K562 (cell line): ENCODE data around the gene RPS27. TPM values are rescaled to one million over a fixed set of nuclear protein-coding genes. Genes with fewer than 3 reads are reported as not detected.

ENCODE experiments used
- ARHGAP35 ChIP-seq: fragments of 450-650 bp; IDR thresholded peaks from 2 replicates; pipeline ENCODE4 v1.6.1; 2018; ENCODE audit not compliant: partially characterized antibody
- BHLHE40 ChIP-seq: IDR thresholded peaks from 2 replicates; pipeline ENCODE4 v1.6.1; 2011; ENCODE audit warnings: low read length, improper control_type of control experiment
- CBX2 ChIP-seq: fragments of 200-600 bp; sonication (generic); IDR thresholded peaks from one replicate; pipeline ENCODE4 v1.6.1; 2012; ENCODE audit warnings: mild to moderate bottlenecking, low read length, inconsistent platforms; ENCODE audit not compliant: insufficient read depth, poor library complexity, severe bottlenecking
- HCFC1 ChIP-seq: IDR thresholded peaks from 2 replicates; pipeline ENCODE4 v1.6.1; 2012; ENCODE audit warnings: low read depth, low read length, improper control_type of control experiment
- KHSRP ChIP-seq: fragments of 450-650 bp; IDR thresholded peaks from 2 replicates; pipeline ENCODE4 v1.6.1; 2017
- KLF6 ChIP-seq: fragments of 250-450 bp; sonication (Bioruptor Pico); IDR thresholded peaks from 2 replicates; pipeline ENCODE4 v1.4.0; 2020; ENCODE audit warnings: mild to moderate bottlenecking, moderate library complexity, borderline replicate concordance
- MEF2D ChIP-seq: conservative IDR thresholded peaks from 2 replicates; pipeline ENCODE4 v1.6.1; 2016; ENCODE audit warnings: low read depth, missing genetic modification characterization, missing compliant biosample characterization
- RAD51 ChIP-seq: fragments of 450-650 bp; IDR thresholded peaks from 2 replicates; pipeline ENCODE4 v1.7.1; 2016; ENCODE audit warnings: low read depth, mild to moderate bottlenecking, borderline replicate concordance
- SETDB1 ChIP-seq: IDR thresholded peaks from one replicate; pipeline ENCODE4 v1.6.1; 2012; ENCODE audit warnings: low read length, control low read depth, inconsistent platforms
- SOX6 ChIP-seq: fragments of 450-650 bp; IDR thresholded peaks from 2 replicates; pipeline ENCODE4 v1.6.1; 2014; ENCODE audit warnings: mild to moderate bottlenecking
- STAT5A ChIP-seq: IDR thresholded peaks from 2 replicates; pipeline ENCODE4 v1.6.1; 2012; ENCODE audit warnings: low read length, inconsistent platforms, borderline replicate concordance
- ZNF133 ChIP-seq: fragments of 250-450 bp; sonication (Bioruptor Pico); IDR thresholded peaks from 2 replicates; pipeline ENCODE4 v1.4.0; 2020; ENCODE audit warnings: mild to moderate bottlenecking
- ZNF143 ChIP-seq: sonication (generic); formaldehyde crosslinking; IDR thresholded peaks from 2 replicates; pipeline ENCODE4 v1.9.0; 2022; ENCODE audit warnings: mild to moderate bottlenecking, missing genetic modification reagents
- ZNF175 ChIP-seq: fragments of 200-800 bp; sonication (Bioruptor generic); IDR thresholded peaks from 2 replicates; pipeline ENCODE4 v1.6.1; 2016; ENCODE audit warnings: low read depth, mild to moderate bottlenecking, missing genetic modification characterization, missing compliant biosample characterization
- ZSCAN32 ChIP-seq: fragments of 450-650 bp; formaldehyde crosslinking; IDR thresholded peaks from 2 replicates; pipeline ENCODE4 v1.4.0; 2020; ENCODE audit warnings: mild to moderate bottlenecking, moderate library complexity
- polyA plus RNA-seq, 8 experiments: library from polyadenylated mRNA; depleted of rRNA in 4 of 8; stranded (reverse) in 5 of 8; unstranded in 3 of 8; fragments of >200 nt; fragmentation: Nextera tagmentation in 2 of 8; fragmentation: Illumina TruSeq in 1 of 8; extraction: Ambion mirVana in 2 of 8; extraction: Trizol in 1 of 8; gene quantifications; 2 replicates each; pipeline versions ENCODE4 v1.2.1 to v1.2.3, GENCODE V29; 2011 to 2014; ENCODE audit warnings: inconsistent platforms in 1 of 8, missing spikeins in 1 of 8
- total RNA-seq, 7 experiments: library from RNA; depleted of rRNA in 6 of 7; stranded (reverse); fragments of >200 nt in 6 of 7; fragmentation: Illumina TruSeq in 2 of 7; extraction: Trizol in 2 of 7; gene quantifications; 2 replicates each; pipeline versions ENCODE4 v1.2.1 to v1.2.3, GENCODE V29; 2011 to 2021; ENCODE audit warnings: low replicate concordance in 1 of 7
- TF ChIP-seq, protein P1 (sequence below), 3 experiments: IDR thresholded peaks in 2 of 3; conservative IDR thresholded peaks in 1 of 3; 2 replicates each; pipeline ENCODE4 v1.5.1; 2011 to 2012; ENCODE audit warnings: low read length in 3 of 3, mild to moderate bottlenecking in 3 of 3, control low read depth in 2 of 3, improper control_type of control experiment in 1 of 3, inconsistent platforms in 1 of 3, low read depth in 1 of 3, mixed read lengths in 1 of 3, moderate library complexity in 1 of 3; ENCODE audit not compliant: insufficient read depth in 2 of 3
- TF ChIP-seq, protein P2 (sequence below): fragments of 200-800 bp; sonication (Bioruptor generic); IDR thresholded peaks from 2 replicates; pipeline ENCODE4 v1.6.1; 2017; ENCODE audit warnings: missing genetic modification characterization, missing compliant biosample characterization
- TF ChIP-seq, protein P3 (sequence below): fragments of 450-650 bp; formaldehyde crosslinking; IDR thresholded peaks from 2 replicates; pipeline ENCODE4 v1.4.0; 2022; ENCODE audit warnings: mild to moderate bottlenecking, moderate library complexity
- TF ChIP-seq, protein P4 (sequence below): fragments of 450-650 bp; formaldehyde crosslinking; conservative IDR thresholded peaks from 2 replicates; pipeline ENCODE4 v1.4.0; 2022; ENCODE audit warnings: mild to moderate bottlenecking, missing genetic modification characterization

The RPS27 gene
- total and polyA plus RNA-seq, 9 of the 15 experiments (the other 6 are each of a cell fraction or from before 2014, with no cell fraction given), result 2,091 to 9,377 (median 6,706) TPM

DNA sequence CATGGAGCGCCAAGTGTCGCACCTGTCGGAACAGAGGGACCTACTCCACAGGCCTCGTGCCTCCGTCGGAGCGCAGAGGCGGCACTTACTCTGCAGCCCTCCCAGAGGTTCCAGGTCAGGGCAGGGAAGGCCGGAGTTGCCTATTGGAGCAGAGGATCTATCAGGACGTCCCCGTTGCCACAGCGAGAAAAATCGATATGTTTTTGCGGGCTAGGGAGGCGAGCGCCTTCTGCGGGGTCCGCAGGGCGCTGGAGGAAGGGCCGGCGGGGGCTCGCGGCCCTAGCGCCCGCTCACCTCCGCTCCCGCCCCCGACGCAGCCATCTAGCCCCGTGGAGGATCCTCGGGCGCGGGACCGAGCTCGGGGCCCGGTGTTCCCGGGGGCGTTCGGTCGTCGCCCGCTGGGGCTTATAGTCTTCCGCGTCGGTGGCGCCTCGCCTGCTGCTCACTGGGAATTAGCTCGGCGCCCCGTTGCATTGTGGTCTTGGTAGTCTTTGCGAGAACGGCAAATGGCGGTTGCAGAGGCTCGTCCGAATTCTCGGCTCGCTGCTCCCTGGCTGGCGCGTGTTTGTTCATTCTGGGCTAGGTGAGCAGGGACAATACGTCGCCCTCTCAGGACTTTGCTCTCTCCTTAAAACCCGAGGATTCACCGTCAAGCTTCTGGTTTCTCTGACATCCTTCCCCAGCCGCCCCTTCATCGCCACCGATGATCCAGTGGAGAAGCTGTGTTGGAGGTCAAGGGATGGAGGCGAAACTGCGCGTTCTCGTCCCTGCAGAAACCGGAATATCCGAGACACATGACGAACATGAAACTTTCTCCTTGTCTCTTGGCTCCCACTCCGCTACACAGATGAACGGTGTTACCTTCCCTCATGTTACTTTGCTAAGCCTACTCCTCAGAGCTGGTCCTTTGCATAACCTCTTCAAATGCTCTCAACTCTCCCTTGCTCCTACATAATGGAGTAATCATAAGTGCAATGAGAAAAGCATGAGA is 13.0 kb upstream of the RPS27 start, which contains the start of gene JTB (continued):
- TF ChIP-seq, protein P1, sequence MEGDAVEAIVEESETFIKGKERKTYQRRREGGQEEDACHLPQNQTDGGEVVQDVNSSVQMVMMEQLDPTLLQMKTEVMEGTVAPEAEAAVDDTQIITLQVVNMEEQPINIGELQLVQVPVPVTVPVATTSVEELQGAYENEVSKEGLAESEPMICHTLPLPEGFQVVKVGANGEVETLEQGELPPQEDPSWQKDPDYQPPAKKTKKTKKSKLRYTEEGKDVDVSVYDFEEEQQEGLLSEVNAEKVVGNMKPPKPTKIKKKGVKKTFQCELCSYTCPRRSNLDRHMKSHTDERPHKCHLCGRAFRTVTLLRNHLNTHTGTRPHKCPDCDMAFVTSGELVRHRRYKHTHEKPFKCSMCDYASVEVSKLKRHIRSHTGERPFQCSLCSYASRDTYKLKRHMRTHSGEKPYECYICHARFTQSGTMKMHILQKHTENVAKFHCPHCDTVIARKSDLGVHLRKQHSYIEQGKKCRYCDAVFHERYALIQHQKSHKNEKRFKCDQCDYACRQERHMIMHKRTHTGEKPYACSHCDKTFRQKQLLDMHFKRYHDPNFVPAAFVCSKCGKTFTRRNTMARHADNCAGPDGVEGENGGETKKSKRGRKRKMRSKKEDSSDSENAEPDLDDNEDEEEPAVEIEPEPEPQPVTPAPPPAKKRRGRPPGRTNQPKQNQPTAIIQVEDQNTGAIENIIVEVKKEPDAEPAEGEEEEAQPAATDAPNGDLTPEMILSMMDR (IDR thresholded peaks at IDR 0.05 in 2 of 3, conservative IDR thresholded peaks at IDR 0.05 in 1 of 3; ENCODE audit: insufficient read depth in 2 of 3, low read depth in 1 of 3, low read length in 3 of 3), result 0 out of 6 replicates have a peak, but pooled peaks of 1 of the 3 experiments have one; percentile 4
- TF ChIP-seq, protein P2, sequence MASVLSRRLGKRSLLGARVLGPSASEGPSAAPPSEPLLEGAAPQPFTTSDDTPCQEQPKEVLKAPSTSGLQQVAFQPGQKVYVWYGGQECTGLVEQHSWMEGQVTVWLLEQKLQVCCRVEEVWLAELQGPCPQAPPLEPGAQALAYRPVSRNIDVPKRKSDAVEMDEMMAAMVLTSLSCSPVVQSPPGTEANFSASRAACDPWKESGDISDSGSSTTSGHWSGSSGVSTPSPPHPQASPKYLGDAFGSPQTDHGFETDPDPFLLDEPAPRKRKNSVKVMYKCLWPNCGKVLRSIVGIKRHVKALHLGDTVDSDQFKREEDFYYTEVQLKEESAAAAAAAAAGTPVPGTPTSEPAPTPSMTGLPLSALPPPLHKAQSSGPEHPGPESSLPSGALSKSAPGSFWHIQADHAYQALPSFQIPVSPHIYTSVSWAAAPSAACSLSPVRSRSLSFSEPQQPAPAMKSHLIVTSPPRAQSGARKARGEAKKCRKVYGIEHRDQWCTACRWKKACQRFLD, result no peak
- TF ChIP-seq KHSRP (no peak), KLF6 (no peak), ZNF175 (0 out of 2 replicates have a peak, but pooled peaks have one; percentile 30), RAD51 (no peak), ZSCAN32 (no peak), CBX2 (no peak), SETDB1 (no peak), ZNF143 (CRISPR knock-in tag) (peak; percentile 92), ZNF133 (CRISPR knock-in tag) (no peak), HCFC1 (peak; percentile 93), SOX6 (no peak), BHLHE40 (no peak), ARHGAP35 (no peak), MEF2D (tag) (no peak), STAT5A (no peak)
- TF ChIP-seq, protein P3, sequence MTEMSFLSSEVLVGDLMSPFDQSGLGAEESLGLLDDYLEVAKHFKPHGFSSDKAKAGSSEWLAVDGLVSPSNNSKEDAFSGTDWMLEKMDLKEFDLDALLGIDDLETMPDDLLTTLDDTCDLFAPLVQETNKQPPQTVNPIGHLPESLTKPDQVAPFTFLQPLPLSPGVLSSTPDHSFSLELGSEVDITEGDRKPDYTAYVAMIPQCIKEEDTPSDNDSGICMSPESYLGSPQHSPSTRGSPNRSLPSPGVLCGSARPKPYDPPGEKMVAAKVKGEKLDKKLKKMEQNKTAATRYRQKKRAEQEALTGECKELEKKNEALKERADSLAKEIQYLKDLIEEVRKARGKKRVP (CRISPR knock-in tag), result peak; percentile 24; the same call in 1 of the 2 replicates
- TF ChIP-seq, protein P4, sequence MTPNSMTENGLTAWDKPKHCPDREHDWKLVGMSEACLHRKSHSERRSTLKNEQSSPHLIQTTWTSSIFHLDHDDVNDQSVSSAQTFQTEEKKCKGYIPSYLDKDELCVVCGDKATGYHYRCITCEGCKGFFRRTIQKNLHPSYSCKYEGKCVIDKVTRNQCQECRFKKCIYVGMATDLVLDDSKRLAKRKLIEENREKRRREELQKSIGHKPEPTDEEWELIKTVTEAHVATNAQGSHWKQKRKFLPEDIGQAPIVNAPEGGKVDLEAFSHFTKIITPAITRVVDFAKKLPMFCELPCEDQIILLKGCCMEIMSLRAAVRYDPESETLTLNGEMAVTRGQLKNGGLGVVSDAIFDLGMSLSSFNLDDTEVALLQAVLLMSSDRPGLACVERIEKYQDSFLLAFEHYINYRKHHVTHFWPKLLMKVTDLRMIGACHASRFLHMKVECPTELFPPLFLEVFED (CRISPR knock-in tag), result no peak
